ENCODE data around the gene CCL13. TPM values are rescaled to one million over a fixed set of nuclear protein-coding genes. Genes with fewer than 3 reads are reported as not detected.

The CCL13 gene
- polyA plus RNA-seq, 1 experiment: 0.16 TPM

DNA sequence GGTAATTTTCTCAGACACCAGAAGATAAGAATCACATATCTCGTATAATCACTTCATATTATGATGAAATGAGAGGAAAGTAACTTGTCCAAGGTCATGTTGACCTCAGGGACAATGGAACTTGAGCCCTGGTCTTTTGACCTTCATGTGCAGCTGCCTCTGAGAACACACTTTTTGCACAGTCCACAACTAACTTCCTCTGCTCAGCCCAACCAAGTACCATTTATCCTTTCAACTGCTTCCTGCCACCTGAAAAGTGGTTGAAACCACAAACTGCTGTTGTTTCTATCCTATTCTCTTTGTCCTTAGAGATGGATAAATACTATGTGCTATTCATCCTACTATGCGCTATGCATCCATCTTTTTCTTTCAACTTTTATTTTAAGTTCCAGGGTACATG is 9.1 kb downstream of the CCL13 start:
- TF ChIP-seq, protein P1, sequence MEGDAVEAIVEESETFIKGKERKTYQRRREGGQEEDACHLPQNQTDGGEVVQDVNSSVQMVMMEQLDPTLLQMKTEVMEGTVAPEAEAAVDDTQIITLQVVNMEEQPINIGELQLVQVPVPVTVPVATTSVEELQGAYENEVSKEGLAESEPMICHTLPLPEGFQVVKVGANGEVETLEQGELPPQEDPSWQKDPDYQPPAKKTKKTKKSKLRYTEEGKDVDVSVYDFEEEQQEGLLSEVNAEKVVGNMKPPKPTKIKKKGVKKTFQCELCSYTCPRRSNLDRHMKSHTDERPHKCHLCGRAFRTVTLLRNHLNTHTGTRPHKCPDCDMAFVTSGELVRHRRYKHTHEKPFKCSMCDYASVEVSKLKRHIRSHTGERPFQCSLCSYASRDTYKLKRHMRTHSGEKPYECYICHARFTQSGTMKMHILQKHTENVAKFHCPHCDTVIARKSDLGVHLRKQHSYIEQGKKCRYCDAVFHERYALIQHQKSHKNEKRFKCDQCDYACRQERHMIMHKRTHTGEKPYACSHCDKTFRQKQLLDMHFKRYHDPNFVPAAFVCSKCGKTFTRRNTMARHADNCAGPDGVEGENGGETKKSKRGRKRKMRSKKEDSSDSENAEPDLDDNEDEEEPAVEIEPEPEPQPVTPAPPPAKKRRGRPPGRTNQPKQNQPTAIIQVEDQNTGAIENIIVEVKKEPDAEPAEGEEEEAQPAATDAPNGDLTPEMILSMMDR (IDR thresholded peaks at IDR 0.05; ENCODE audit: low read depth, low read length): no peak
- Histone ChIP-seq H3K27ac (ENCODE audit: low read depth, low read length) (no peak overlapping the region), H3K9me3 (ENCODE audit: control insufficient read depth, insufficient read depth, low read length) (no peaks in the 10 kb centered on the region), H3K27me3 (ENCODE audit: control insufficient read depth, insufficient read depth, low read length) (peaks cover 15% of the 10 kb centered on the region), H3K4me3 (ENCODE audit: low read depth, low read length) (no peak overlapping the region)
- POLR2A ChIA-PET: no interaction called here
- no peak for DNase-seq (ENCODE audit: low read depth, low spot score)
- CTCF ChIA-PET: interaction anchor here (14.0 kb wide), 1 partner anchor 163 kb away, joined by 849 read pairs; no protein-coding TSS in a partner anchor

DNA sequence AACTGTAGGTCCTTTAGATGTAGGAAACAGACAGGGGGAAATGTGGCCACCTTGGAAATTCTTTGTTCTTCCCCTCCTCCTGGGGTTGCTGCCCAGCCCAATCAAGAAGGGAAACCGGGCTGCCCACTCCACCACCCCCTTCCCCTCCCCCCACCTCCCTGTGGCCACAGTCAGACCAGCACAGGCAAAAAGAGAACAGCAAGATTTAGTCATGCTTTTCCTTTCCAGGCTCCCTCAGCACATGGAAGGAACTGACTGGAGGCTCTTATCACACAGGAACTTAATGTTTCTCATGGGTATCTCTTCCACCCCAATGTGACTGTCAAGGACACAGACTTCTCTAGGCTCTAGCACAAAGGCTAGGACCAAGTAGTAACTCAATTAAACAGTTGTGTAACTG is 9.7 kb downstream of the CCL13 start:
- CTCF ChIA-PET: interaction anchor here (5.8 kb wide), 1 partner anchor 166 kb away, joined by 31 read pairs; no protein-coding TSS in a partner anchor
- TF ChIP-seq, protein P1 (IDR thresholded peaks at IDR 0.05; ENCODE audit: low read depth, low read length): no peak
- POLR2A ChIA-PET: no interaction called here

DNA sequence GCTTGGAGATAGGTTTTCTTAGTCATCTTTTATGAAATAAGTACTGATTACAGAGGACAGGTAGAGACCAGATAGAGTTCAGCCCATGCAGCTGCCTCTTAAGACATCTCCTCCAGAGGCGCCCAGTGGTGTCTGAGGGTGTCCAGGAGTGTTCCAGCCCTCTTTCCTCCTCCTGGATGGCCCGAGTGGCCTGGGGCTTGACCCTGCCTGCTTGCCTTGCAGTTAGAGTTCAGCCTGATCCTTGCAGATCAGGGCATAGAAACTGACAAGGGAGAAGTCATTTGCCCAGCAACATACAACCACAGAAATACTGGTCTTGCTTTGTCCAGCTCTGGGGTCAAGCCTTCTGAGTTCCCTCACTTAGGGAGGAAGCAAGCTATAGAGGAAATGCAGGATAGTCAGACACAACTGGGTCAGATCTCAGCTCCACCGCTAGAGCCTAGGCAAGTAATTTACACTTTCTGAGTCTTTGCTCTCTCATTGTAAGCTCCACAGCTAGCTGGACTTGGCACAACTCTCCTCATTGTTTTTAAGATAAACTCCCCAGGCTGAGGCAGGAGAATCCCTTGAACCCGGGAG is 10.3 kb downstream of the CCL13 start:
- Histone ChIP-seq H3K4me3 (ENCODE audit: low read depth, low read length) (no peak overlapping the region), H3K27ac (ENCODE audit: low read depth, low read length) (no peak overlapping the region), H3K9me3 (ENCODE audit: control insufficient read depth, insufficient read depth, low read length) (no peaks in the 10 kb centered on the region), H3K27me3 (ENCODE audit: control insufficient read depth, insufficient read depth, low read length) (peaks cover 14% of the 10 kb centered on the region)
- POLR2A ChIA-PET: no interaction called here
- DNase-seq (ENCODE audit: low read depth, low spot score): no peak
- CTCF ChIA-PET: interaction anchor here (5.8 kb wide), 1 partner anchor 166 kb away, joined by 31 read pairs; no protein-coding TSS in a partner anchor
- TF ChIP-seq, protein P1 (IDR thresholded peaks at IDR 0.05; ENCODE audit: low read depth, low read length): no peak

More for the DNA sequence above, 9.7 kb downstream of the CCL13 start:
- Histone ChIP-seq H3K27ac (ENCODE audit: low read depth, low read length) (no peak overlapping the region), H3K4me3 (ENCODE audit: low read depth, low read length) (no peak overlapping the region), H3K27me3 (ENCODE audit: control insufficient read depth, insufficient read depth, low read length) (peaks cover 15% of the 10 kb centered on the region), H3K9me3 (ENCODE audit: control insufficient read depth, insufficient read depth, low read length) (no peaks in the 10 kb centered on the region)
- no peak for DNase-seq (ENCODE audit: low read depth, low spot score)

DNA sequence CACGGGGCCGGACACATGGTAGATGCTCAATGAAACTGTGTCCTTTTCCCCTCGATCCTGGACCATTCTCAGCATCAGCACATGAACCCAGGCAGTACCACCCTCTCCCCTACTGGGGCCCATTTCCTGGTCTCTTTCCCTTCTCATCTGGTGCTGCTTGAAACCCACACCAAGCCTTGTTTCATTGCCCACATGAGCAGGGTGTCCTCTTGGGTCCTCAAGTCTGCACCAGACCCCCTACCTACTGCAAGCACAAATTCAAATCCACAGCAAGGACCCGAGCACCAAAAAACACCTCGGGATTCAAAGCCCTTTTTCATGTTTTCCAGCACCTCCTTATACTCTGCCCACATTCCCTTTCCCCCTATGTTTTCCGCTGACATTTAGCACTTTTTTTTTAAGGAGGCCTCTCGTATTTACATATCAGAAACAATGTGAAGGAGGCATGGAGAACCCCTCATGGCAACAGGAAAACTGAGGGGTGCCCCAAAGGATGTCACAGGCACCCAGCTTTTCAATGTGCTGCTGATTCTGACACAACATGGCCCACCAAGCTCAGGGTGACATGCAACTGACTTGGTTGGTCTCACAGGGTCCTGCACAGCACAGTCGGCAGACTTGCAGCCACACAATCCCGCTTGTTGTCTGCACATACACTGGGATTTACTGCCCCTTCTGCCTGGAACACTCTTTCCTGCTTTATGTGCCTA is 11.4 kb downstream of the CCL13 start:
- no peak overlapping the region for H3K4me3 ChIP-seq (ENCODE audit: low read depth, low read length)
- ChIA-PET POLR2A (no interaction called here), CTCF (interaction anchor here (5.8 kb wide), 1 partner anchor 167 kb away, joined by 31 read pairs; no protein-coding TSS in a partner anchor)
- no peaks in the 10 kb centered on the region for H3K9me3 ChIP-seq (ENCODE audit: control insufficient read depth, insufficient read depth, low read length)
- DNase-seq (ENCODE audit: low read depth, low spot score): no peak
- TF ChIP-seq, protein P1 (IDR thresholded peaks at IDR 0.05; ENCODE audit: low read depth, low read length): no peak
- peaks cover 10% of the 10 kb centered on the region for H3K27me3 ChIP-seq (ENCODE audit: control insufficient read depth, insufficient read depth, low read length)
- no peak overlapping the region for H3K27ac ChIP-seq (ENCODE audit: low read depth, low read length)
